Adrenal gland (tissue), 5 donors: ENCODE results near the gene PRAMEF20.
"Not testable (repeated sequence)": the region's sequence is repeated elsewhere in the genome, so short reads cannot be mapped to it uniquely, and the experiment has no call there.

Source experiments
- POLR2A ChIP-seq, 2 donors: fragments of 450-650 bp; IDR thresholded peaks; one replicate each; pipeline ENCODE4 v1.6.1; 2017; ENCODE audit warnings: antibody characterized with exemption in 2 of 2, mild to moderate bottlenecking in 2 of 2, moderate library complexity in 1 of 2
- TF ChIP-seq, protein P1 (sequence below), 6 experiments: fragments of 450-650 bp in 4 of 6; fragments of 200-600 bp in 2 of 6; sonication (generic) in 1 of 6; IDR thresholded peaks; 1 replicate in 5 of 6; 2 replicates in 1 of 6; pipeline versions ENCODE4 v1.5.1 to v1.8.0; 2016 to 2021; ENCODE audit warnings: antibody characterized with exemption in 6 of 6, mild to moderate bottlenecking in 2 of 6, moderate library complexity in 1 of 6
- donor health status: DM: no; HTN: no; CAD: no.

DNA sequence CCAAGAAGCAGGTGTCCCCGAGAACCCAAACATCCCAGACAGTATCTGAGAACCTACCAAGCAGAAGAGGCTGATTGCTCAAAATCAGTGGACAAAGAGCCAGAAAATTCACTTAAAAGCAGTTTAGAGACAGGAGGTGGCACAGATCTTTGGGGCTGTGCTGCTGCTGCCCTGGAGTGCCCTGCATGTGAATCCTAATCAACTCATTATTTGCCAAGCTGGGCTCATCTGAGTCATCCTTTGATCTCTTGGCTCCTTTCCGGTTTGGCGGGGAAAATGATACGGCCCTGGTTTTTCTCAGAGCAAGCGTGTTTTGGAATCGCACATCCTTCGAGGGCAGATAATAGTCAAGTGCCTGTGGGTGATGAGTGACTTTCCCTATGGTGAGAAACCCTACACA, 47.9 kb upstream of the PRAMEF20 start:
- TF ChIP-seq, protein P1, sequence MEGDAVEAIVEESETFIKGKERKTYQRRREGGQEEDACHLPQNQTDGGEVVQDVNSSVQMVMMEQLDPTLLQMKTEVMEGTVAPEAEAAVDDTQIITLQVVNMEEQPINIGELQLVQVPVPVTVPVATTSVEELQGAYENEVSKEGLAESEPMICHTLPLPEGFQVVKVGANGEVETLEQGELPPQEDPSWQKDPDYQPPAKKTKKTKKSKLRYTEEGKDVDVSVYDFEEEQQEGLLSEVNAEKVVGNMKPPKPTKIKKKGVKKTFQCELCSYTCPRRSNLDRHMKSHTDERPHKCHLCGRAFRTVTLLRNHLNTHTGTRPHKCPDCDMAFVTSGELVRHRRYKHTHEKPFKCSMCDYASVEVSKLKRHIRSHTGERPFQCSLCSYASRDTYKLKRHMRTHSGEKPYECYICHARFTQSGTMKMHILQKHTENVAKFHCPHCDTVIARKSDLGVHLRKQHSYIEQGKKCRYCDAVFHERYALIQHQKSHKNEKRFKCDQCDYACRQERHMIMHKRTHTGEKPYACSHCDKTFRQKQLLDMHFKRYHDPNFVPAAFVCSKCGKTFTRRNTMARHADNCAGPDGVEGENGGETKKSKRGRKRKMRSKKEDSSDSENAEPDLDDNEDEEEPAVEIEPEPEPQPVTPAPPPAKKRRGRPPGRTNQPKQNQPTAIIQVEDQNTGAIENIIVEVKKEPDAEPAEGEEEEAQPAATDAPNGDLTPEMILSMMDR (IDR thresholded peaks at IDR 0.05) = not testable (repeated sequence)
- TF ChIP-seq POLR2A (IDR thresholded peaks at IDR 0.05) = not testable (repeated sequence)
